GM08714 (cell line): ENCODE results near the gene STMP1.
"Not testable (repeated sequence)": the region's sequence is repeated elsewhere in the genome, so short reads cannot be mapped to it uniquely, and the experiment has no call there.

Experiments used
- H3K4me3 ChIP-seq: fragments of 200-500 bp; sonication (Bioruptor generic); 2 replicates; pipeline ENCODE4 v1.5.1; 2014; ENCODE audit warnings: mild to moderate bottlenecking, low read length, inconsistent platforms
- ZNF274 ChIP-seq: IDR thresholded peaks from 2 replicates; pipeline ENCODE4 v1.6.1; 2012; ENCODE audit warnings: mild to moderate bottlenecking, low read depth, low read length

STMP1 gene

DNA sequence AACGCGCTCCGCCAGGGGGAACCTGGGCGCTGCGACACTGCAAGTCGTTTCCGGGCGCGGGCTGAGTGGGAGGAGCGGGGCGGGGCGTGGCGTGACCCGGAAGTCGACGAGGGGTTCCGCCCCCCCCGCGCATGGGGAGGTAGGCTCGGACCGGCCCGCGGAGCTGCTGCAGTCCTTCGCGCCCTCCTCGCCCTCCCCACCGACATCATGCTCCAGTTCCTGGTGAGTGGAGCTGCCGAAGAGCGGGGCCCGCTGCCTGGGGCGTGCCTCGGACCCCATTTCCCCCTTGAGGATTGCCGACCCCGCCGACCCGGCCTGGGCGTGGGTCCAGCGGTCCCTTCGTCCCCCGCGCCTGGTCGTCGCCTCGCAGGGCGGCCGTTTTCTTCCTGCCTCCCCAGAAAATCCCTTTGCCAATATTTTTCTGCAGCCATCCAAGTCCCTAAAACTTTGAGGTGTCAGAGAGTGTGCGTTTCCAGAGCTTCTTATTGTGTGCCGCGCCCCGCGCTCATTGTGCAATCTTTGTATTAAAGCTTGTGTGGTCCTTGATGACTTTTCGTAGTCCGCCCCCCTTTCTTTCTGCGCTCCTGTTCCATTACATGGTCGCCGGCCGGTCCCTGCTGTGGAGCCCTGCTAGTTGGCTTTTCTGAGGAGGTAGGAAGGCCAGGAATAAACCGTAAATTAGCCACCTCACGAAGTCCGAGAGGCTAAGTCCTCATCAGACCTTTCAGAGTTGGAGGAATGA, at the start of gene STMP1:
TSS of gene STMP1 (plus strand) at position 142 of the 742 bp plus-strand sequence.
- TF ChIP-seq ZNF274 = no peak
- peak within 1 kb of the TSS; percentile 80 for H3K4me3 ChIP-seq

DNA sequence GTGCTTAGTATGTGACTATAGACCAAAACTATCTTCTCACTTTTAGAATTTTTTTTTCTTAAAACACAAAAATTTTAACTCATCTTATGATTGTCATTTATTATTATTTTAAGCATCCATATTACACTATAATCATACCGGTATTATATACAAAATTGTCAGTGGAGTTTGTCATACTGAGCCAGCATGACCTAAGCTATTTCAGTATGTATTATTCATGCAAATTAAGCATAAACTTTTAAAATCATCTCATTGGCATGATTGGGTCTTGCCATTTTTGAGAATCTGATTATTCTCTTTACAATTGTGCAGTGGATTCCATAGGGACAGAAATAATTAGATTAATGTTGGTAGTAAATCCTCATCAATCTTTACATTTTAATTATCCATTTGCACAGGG, 46.2 kb upstream of the STMP1 start:
- no peak overlapping the region for H3K4me3 ChIP-seq
- no peak for TF ChIP-seq ZNF274

DNA sequence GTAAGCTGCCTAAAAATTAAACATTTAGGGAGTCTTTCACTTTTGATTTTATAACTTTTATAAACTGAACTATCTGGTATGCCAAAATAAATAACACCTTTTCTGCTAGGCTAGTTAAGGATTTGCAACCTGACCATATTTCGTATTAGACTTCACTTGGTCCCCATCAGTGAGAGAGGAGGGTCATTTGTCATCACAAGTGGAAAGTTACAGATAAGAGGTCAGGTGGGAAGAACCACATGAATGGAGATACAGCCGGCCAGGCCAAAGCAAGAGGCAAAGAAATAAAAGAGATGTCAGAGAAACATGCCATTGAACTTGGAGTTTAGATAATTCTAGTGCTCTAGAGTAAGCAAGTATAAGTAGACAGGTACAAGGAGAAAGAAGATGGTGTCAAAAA, 44.5 kb upstream of the STMP1 start:
- no peak for TF ChIP-seq ZNF274
- no peak overlapping the region for H3K4me3 ChIP-seq

DNA sequence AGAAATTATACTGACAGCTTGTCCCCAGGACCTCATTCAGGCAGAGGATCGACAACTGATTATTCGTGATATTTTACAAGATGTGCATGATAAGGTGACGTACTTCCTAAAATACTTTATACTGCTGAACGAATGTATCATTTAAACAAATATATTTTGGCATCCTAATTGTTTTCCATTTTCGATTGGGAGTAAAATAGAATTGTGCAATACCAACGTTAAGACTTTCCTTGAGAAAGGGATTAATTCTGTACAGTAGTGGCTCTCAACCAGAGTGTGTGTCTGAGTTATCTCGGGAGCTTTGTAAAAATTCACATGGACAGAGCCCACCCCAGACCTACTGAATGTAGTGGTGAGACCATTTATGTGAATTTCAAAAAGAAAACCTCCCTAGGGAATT, 43.8 kb upstream of the STMP1 start:
- no peak overlapping the region for H3K4me3 ChIP-seq
- TF ChIP-seq ZNF274 = no peak

DNA sequence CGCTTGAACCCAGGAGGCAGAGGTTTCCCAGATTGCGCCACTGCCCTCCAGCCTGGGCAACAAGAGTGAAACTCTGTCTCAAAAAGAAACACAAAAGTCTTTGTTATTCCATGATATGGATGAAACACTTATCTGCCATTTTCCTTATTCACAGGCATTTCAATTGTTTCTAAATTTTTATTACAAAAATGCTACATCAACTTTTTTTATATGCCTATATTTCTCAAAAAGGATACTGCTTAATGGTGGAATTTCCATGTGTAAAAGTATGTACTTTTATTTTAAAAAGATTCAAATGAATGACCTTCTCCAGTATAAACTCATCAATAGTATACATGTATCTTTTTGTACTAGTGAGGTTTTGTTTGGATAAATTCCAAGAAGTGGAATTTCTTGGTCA, 41.9 kb upstream of the STMP1 start:
- H3K4me3 ChIP-seq = no peak overlapping the region
- no peak for TF ChIP-seq ZNF274

GRCh38 chr7:135620980-135621850, 41.1 kb upstream of the STMP1 start:
- H3K4me3 ChIP-seq = no peak overlapping the region
- no peak for TF ChIP-seq ZNF274

DNA sequence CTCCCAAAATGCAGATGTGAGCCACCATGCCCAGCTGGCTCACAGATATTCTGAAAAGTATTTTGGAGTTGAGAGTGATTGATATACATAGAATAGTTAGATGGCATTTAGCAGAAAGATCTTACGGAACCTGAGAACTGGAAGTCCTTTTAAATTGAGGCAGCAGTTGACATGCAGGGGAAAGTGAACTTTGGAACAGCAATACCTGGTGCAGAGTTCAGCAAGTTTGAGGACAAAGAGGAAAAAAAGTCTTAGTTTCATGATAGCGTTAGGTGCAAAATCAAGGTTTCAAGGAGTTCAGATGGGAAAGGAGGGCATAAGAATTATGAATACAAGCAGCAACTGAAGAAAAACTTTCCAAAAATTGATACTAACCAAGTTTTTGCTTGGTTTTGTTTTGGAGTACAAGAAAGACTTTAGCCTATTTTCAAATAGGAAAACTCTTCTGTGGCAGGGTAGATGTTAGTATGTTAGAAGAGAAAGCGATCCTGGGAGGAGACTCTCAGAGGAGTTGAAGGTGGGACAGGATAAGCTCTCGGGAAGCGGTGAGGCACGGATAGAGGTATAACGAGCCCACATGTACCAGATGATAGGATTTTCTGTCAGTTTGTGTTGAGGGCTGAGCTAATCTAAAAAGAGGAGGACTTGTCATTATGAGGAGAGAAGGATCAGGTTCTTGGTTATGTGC, 28.0 kb upstream of the STMP1 start:
- H3K4me3 ChIP-seq = no peak overlapping the region
- TF ChIP-seq ZNF274 = no peak

DNA sequence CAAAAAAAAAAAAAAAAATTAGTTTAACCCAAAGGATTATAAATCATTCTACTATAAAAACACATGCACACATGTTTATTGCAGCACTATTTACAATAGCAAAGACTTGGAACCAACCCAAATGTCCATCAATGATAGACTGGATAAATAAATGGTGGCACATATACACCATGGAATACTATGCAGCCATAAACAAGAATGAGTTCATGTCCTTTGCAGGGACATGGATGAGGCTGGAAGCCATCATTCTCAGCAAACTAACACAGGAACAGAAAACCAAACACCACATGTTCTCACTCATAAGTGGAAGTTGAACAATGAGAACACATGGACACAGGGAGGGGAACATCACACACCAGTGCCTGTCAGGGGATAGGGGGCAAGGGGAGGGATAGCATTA, 22.6 kb upstream of the STMP1 start:
- not testable (repeated sequence) for H3K4me3 ChIP-seq

- H3K4me3 ChIP-seq = no peak overlapping the region
- no peak for TF ChIP-seq ZNF274
Observed at GRCh38 chr7:135644154-135644553, 18.2 kb upstream of the STMP1 start.

- H3K4me3 ChIP-seq = no peak overlapping the region
- TF ChIP-seq ZNF274 = no peak
Observed at GRCh38 chr7:135644729-135645128, 17.6 kb upstream of the STMP1 start.

- no peak for TF ChIP-seq ZNF274
Observed at GRCh38 chr7:135645296-135645904, 16.9 kb upstream of the STMP1 start.

DNA sequence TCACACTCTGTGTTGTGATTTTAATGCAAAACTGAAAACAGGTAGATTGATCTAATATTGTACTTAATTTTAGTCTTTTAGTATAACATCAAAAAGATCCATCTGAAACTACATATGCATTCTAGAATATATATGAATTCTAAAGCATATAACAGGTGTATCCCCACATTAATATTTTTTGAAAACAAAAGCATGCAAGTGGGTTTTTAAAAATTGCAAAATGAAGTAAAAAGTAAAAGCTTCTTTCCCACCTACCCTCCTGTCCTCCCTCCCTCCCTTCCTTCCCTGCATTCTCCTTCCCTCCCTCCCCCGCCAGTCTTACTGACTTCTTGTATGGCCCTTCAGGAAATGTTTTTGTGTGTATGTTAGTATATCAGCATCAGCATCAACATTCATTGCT, 14.6 kb upstream of the STMP1 start:
- no peak overlapping the region for H3K4me3 ChIP-seq
- no peak for TF ChIP-seq ZNF274

More at GRCh38 chr7:135645296-135645904, 16.9 kb upstream of the STMP1 start:
- no peak overlapping the region for H3K4me3 ChIP-seq

DNA sequence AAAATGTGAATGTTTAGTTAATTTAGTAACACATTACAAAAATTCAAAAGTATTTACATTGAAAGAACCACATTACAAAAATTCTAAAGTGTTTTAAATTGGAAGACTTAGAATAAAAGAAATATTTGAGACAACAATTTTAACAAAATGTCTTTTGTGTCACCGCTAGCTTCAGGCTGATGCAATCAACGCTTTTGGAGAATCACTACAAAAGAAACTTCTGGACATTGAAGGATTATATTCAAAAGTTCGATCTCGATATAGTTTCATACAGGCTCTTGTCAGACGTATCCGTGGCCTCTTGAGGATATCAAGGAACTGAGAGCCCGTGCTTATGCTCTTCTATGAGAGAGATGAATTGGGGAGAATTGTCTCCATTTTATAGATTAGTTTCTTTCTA, 14.1 kb upstream of the STMP1 start:
- H3K4me3 ChIP-seq = no peak overlapping the region
- TF ChIP-seq ZNF274 = no peak
